ENCODE data around the gene SUN1. TPM values are rescaled to one million over a fixed set of nuclear protein-coding genes. Genes with fewer than 3 reads are reported as not detected.

The SUN1 gene
- total RNA-seq, 4 donors from 2014 or later = 139 to 624 (median 446) TPM

GRCh38 chr7:824664-825063, 7.6 kb upstream of the SUN1 start:
- no peak for DNase-seq
- TF ChIP-seq POLR2A (IDR thresholded peaks at IDR 0.05) = no peak
- TF ChIP-seq CTCF (IDR thresholded peaks at IDR 0.05) = no peak
- no peaks in the 10 kb centered on the region for H3K9me3 ChIP-seq
- no peaks in the 10 kb centered on the region for H3K27me3 ChIP-seq
- H3K4me3 ChIP-seq = peak overlapping the region in 1 of 2 donors; percentile 7
- peaks cover 0 to 17% of the 10 kb centered on the region in 2 donors for H3K4me1 ChIP-seq
- peak overlapping the region; percentile 80 to 99 for H3K27ac ChIP-seq
- intact Hi-C loops (cut with DNase I; ENCODE audit: low total_unique reads) = no loop called here
- H3K36me3 ChIP-seq = no peaks in the 10 kb centered on the region

DNA sequence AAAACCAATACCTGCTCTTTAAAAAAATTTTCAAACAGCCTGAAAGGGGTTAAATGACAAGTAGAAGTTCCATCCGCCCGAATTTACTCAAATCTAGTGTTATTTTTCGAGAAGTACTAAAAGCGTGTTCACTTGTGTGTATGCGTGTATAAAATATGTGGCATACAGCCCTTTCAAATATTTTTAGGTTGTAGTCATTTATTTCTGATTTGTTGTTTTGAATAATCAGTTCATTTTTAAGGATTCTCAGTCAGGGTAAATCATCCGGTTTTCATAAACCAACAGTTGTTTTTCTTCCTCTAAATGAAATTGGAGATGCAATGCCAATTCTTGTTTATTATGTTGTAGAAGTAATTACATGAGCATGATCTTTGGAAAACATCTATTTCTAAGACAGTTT, 6.9 kb upstream of the SUN1 start:
- Histone ChIP-seq H3K27ac (peak overlapping the region; percentile 80 to 99), H3K9me3 (no peaks in the 10 kb centered on the region), H3K36me3 (no peaks in the 10 kb centered on the region), H3K27me3 (no peaks in the 10 kb centered on the region), H3K4me3 (no peak overlapping the region), H3K4me1 (peaks cover 7 to 24% of the 10 kb centered on the region in 2 donors)
- DNase-seq = no peak
- TF ChIP-seq POLR2A (IDR thresholded peaks at IDR 0.05) (no peak), CTCF (IDR thresholded peaks at IDR 0.05) (no peak)
- intact Hi-C loops (cut with DNase I; ENCODE audit: low total_unique reads) = no loop called here

DNA sequence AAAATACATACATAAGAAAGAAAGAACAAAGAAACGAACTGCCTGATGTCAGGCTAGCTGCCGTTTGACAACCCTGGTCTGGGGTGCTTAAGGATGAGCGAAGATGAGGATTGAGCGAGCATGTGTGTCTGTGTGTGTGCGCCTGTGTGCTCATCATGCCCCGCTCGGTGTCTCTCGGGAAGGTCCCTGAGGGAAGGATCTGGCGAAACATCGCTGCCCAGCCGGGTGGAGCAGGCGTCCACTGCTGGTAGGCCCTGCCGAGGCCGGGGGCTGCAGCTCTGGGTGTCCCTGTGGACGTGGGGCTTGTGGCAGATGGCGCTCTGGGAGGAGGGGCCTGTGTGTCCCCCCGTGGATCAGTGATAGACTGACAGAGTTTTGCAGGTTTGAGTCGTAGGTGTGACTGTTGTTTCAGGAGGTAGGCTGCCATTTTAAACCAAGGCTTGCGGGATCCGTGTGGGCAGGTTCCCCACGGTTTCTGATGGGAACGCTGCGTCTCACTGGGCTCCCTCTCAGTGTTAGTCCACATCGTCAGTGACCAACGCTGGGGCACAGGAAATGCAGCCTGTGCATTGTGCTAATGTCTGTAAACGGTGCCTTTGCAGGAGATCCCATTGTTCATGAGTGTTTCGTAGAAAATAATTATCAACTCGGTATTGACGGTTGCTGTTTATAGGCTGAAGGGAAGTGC, 5.9 kb upstream of the SUN1 start:
- Histone ChIP-seq H3K9me3 (no peaks in the 10 kb centered on the region), H3K36me3 (no peaks in the 10 kb centered on the region), H3K27me3 (no peaks in the 10 kb centered on the region), H3K27ac (peak overlapping the region; percentile 80 to 99), H3K4me3 (no peak overlapping the region), H3K4me1 (peaks cover 16 to 32% of the 10 kb centered on the region in 2 donors)
- TF ChIP-seq POLR2A (IDR thresholded peaks at IDR 0.05) (no peak), CTCF (IDR thresholded peaks at IDR 0.05) (no peak)
- intact Hi-C loops (cut with DNase I; ENCODE audit: low total_unique reads) = no loop called here
- DNase-seq = no peak

DNA sequence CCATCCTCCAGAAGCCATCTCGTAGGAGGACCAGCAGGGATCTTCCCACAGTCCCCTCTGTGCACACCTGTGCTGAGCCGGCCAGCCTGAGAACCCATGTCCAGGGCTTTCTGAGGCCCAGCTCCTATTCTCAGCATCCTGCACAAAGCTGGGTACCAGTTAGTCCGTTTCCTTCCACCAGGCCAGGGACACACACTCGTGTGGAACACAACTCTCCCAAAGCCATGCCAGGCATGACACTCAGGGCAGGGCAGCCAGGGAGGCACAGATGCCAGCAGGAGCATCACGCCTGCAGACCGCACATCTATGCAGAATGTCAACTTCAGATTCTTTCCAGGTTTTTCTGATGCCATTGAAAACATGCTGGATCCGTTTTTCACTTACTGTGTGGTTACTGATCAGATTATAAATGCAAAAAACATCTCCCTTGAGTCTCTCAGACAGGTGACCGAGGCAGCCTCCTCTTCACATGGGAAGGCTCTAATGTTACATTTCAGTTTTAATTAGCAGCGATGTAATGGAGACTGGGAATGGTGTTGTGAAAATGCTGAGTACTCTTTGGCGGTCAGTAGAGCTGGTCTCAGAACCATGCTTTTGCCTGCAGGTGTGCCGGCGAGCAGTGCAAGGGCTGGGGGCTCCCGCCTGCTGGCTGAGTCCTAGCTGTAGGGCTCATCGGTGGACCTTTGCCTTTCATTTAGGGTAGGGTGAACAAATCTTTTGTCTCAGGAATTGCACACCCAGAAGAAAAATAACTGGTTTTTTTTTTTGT, 3.3 kb upstream of the SUN1 start:
- H3K4me3 ChIP-seq = no peak overlapping the region
- peak overlapping the region; percentile 86 to 99 for H3K27ac ChIP-seq
- intact Hi-C loops (cut with DNase I; ENCODE audit: low total_unique reads) = no loop called here
- no peaks in the 10 kb centered on the region for H3K27me3 ChIP-seq
- peaks cover 27 to 28% of the 10 kb centered on the region in 2 donors for H3K4me1 ChIP-seq
- DNase-seq = no peak
- H3K9me3 ChIP-seq = no peaks in the 10 kb centered on the region
- no peaks in the 10 kb centered on the region for H3K36me3 ChIP-seq
- no peak for TF ChIP-seq POLR2A (IDR thresholded peaks at IDR 0.05)
- no peak for TF ChIP-seq CTCF (IDR thresholded peaks at IDR 0.05)

DNA sequence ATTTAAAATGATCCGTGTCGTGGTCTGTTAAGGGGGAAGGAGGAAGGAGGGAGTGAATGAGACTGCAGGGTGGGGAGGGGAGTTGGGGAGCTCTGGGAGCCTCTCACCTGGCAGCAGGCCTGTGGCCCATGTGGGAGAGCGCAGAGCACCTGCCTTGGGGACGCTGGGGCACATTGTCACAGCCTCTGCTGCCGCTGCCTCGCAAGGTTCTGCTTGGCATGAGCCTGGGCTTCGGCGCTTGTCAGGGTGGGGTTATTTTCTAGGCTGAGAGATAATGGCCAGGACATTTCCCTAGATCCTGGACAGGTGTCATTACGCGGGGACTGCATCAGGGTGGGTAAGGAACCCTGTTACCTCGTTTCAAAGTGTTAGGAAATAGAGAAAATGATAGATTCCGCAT, 2.2 kb upstream of the SUN1 start:
- H3K36me3 ChIP-seq = no peaks in the 10 kb centered on the region
- peaks cover 30 to 32% of the 10 kb centered on the region in 2 donors for H3K4me1 ChIP-seq
- H3K27me3 ChIP-seq = no peaks in the 10 kb centered on the region
- DNase-seq = no peak
- no peak overlapping the region for H3K4me3 ChIP-seq
- intact Hi-C loops (cut with DNase I; ENCODE audit: low total_unique reads) = no loop called here
- H3K9me3 ChIP-seq = no peaks in the 10 kb centered on the region
- peak overlapping the region; percentile 86 to 99 for H3K27ac ChIP-seq
- TF ChIP-seq POLR2A (IDR thresholded peaks at IDR 0.05) (no peak), CTCF (IDR thresholded peaks at IDR 0.05) (no peak)

All from uterus (tissue), 4 donors.